GM19240 (cell line): Measurements from ENCODE around the gene PNKD.

Source experiments
- DNase-seq: peaks from one replicate; pipeline ENCODE4 v3.0.0; 2011; ENCODE audit warnings: low spot score; ENCODE audit not compliant: insufficient read length

The PNKD gene

DNA sequence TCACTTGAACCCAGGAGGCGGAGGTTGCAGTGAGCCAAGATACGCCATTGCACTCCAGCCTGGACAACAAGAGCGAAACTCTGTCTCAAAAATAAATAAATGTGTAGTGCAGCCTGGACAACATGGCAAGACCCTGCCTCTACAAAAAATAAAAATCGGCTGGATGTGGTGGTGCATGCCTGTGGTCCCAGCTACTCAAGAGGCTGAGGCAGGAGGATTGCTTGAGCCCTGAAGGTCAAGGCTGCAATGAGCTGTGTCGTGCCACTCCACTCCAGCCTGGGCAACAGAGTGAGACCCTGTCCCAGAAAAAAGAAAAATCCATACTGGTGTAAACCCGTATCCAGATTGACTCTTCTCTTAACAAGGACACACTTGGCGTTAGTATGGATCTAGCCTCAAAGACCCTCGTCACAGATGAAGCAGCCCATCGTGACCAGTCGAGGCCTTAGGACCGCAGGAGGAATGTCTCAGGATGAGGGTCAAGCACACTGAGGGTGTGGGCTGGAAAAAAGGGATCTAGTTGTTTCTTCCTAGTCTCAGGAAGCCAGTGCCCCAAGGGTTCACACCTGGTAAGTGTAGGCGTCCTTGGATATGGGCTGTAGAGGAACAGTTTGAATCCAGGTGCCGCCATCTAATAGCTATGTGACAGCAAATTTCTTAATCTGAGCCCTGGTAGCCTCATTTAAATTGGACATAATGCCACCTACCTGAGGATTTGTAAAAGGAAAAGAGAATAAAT, 13.5 kb upstream of the PNKD start:
- no peak for DNase-seq

DNA sequence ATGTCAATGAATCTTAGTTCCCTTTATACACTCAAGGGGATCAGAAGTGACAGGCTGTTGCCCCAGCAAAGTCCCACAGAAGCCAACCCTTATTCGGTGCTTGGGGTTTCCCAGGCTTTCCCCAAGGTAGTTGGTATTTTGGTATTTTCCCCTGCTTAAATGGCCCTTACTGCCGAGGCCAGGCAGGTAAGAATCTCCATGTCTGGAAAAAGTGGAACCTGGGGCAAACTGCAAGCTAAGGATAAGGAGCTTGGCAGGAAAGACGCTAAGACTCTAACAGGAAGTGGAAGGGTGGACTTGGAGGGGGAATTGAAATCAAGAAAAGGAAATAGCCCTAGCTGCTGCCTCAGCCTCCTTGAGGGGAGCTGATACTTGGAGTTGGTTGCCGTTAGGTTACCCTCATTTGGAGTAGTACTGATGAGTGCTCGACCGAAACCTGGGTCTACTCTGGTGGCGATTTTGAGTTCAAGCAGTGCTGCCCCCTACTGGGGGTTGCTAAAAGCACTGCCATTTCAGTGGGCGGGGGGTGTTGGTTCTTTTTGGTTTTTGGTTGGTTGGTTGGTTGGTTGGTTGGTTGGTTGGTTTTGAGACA, 12.8 kb upstream of the PNKD start:
- peak; percentile 77 for DNase-seq

DNA sequence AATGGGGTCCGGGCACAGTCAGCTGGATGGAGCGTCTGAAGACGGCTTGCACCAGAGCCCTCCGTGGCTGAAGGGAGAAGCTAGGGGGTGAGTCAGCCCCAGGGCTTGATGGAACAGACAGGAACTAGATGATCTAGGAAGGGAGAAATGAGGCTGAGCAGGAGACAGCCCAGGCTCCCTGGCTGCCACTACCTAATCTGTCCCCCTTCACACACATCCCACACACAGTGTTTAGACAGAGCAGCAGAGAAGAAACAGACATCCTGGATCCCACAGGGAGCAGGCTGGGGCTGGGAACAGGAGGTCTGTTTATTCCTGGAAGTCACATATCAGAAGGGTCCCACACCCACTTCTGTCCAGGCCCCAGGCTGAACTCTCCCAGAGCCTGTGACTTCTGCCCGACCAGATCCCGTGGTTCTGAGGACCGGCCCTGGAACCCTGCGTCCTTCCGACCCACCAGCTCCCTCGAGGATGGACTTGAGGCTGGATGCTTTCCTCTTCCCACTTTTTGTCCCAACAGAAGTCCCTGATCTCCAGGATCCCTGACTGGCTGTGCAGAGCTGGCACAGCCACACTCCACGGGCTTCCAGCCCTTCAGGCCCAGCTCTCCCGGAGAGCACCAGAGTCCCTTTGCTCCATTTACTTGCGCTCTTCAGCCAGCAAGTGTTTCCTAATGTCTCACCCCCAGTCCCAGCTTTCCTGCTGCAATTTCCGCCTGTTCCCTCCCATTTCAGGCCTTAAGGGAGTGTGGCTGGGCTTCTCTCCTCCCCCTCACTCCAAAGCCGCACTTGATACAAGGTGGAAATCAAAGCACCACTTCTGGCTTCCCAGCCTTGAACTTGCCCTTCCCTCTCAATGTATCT, 11.0 kb upstream of the PNKD start:
- DNase-seq = no peak

DNA sequence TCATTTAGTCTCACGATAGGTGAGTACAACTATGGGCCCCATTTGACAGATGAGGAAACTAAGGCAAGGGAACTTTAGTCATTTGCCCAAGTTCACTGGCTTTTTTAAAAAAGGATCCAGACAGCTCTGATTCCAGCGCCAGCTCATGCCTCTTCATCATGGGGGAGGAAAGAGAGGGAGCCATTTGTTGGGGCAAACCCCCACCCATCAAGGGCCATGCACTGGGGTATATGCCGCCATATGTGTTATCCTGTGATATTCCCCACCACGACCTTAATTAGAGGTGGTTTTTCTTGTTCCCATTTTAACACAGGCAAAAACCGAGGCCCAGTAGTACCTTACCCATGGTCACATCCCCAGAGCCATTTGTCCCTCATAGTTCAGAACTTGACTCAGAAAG, 10.2 kb upstream of the PNKD start:
- DNase-seq = no peak

DNA sequence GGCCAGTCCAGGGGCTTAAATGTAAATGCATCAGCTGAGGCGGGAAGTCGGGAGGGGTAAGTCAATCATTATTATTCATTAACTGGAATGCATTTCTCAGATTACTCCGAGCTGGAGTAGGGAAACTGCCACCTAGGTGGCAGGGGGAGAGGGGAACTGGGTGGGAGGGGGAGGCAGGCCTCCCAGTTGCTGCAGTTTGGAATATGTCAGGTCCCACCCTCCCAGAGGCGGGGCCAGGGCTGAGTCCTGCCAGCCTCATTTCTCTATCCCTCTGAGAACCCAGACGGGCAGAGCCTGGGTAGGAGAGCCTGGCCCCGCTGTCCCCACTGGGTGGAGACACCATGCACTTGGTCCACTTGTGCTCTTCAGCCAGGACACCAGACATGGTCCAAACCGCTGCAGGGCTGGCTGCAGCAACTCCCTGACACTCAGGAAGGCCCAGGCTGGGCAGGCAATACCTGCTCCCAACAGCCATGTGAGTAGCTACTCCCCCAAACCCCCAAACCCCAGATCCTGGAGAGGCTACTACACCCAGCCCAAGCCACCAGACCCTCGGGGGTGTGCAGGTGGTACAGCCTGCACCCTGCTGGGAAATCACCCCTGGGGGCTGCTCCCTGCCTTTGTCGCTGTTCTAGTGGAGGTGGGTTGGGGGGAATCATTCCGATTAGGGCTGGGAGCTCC, 9.4 kb upstream of the PNKD start, which contains the start of gene GPBAR1:
Gene GPBAR1, plus strand, starts transcription at position 274 of the 681 bp plus-strand sequence. CDS start 1,710 bp downstream, outside the sequence.
- DNase-seq = no peak

DNA sequence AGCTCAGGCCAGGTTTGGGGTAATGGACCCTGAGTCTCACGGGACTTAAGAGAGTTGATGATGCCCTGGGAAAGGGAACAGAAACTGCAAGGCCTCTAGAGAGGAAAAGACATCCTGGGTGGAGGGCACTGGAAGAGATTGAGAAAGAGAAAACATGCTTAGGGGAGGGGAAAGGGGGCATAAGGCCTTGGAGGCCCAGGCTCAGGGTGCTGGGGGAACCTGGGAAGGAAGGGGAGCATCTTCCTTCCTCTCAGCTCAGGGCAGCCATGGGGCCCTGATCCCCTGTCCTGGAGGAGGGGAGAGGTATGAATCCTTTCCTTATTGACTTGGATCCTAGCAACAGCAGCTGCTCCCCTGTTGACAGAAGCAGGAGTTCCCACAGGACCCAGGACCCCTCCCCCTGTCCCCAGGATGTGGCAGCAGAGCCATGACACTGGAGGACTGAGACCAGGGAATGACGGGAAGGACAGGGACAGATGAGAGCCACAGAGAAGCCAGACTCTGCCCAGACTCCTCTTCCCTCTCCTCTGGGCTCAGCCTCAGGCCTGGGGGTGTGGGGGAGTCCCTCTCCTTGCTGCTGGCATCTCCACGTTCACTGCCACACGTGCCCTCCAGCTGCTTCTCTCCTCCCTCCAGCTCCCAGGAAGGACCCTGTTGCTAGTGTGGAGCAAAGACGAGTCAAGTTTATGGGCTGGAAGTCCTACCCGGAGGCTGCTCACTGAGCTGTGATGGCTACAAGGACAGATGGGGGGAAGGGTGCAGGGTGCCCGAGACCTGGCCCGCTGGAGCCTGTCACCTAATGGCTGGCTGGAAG, 8.7 kb upstream of the PNKD start:
- no peak for DNase-seq

DNA sequence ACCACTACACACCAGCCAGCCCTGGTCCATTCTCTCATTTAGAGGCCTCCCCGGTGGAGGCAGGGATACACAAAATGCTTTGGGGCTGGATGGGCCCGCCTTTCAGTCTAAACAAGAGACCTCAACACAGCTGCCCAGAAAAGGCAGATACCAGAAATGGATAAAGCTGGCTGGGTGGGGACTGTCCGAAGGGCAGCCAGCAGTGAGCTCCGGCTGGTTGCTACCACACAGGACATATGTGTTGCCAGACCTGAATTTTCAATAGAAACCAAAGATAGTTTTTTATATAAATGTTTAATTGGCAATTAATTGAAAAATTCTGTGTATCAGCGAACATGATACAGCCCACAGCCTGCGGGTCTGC, 8.1 kb upstream of the PNKD start:
- DNase-seq = no peak

DNA sequence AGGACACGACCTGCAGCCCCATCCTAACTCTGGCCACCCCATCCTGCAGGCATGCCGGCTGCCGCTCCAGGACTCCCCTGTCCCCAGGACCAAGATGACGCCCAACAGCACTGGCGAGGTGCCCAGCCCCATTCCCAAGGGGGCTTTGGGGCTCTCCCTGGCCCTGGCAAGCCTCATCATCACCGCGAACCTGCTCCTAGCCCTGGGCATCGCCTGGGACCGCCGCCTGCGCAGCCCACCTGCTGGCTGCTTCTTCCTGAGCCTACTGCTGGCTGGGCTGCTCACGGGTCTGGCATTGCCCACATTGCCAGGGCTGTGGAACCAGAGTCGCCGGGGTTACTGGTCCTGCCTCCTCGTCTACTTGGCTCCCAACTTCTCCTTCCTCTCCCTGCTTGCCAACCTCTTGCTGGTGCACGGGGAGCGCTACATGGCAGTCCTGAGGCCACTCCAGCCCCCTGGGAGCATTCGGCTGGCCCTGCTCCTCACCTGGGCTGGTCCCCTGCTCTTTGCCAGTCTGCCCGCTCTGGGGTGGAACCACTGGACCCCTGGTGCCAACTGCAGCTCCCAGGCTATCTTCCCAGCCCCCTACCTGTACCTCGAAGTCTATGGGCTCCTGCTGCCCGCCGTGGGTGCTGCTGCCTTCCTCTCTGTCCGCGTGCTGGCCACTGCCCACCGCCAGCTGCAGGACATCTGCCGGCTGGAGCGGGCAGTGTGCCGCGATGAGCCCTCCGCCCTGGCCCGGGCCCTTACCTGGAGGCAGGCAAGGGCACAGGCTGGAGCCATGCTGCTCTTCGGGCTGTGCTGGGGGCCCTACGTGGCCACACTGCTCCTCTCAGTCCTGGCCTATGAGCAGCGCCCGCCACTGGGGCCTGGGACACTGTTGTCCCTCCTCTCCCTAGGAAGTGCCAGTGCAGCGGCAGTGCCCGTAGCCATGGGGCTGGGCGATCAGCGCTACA, 7.4 kb upstream of the PNKD start:
- no peak for DNase-seq

DNA sequence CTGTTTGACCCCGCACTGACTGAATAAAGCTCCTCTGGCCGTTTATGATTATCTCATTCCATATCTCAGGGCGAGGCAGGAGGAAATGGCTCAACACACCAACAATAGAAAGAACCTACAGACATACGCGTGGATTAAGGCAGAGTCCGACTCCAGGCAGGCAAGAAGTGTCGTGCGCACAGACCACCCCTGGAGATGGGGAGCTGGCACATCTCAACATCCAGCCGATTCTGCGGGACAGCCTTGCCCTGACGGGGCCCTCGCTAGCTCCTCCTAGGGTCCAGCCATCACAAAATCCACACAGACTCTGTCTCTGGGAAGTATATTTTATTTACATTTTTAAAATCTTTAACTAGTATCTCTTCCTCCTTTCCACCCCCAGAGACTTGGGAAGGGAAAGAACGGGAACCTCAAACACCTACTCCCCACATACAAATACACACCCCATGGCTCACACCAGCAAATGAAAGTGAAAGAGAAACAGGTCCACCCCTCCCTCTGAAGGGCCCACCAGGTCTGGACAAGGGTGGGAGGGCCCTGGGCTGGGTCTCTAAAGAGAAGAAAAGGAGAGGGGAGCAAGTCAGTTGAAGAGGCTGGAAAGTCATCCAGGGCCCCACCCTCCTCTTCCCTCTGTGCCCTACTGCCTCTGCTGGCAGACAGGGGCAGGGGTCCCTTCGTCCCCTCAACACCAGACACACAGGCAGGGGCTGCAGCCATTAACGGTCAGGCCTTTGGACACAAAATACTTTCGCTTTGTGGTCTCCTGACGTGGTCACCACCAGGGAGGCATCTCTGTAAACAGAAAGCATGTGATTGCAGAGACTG, 6.3 kb upstream of the PNKD start:
- DNase-seq = no peak

DNA sequence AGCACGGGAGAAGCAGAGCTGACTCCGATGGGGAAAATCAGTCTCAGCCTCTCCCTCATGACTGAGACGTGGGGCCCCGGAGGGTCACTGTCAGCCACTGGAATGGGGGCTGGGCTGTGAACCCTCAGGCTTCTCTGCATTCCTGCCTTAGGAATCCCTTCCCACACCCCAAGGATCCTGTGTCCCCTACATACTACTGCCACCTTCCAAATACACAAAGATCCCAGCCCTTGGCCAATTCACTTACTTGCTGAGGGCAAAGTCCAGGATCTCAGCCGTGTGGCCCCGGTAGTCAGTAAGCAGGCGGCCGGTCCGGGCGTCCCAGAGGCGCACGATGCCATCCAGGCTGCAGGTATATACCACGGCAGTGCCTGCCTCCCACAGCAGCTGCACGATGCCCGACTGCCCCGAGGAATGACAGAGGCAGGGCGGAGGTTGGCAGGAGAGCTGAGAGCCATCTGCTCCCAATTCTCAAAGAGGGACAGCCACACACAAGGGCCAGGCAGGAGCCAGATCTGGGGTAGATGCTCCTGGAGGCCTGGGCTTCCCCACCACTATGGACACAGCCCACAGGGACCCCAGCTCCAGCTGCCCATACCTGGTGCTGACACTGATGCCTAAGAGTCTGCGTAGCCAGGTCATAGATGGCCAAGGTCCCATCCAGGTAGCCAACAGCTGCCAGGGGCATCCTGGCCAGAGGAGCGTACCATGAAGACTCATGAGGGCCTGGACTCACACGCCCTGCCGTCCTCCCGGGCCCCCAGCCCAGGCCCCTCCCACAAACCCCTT, 5.4 kb upstream of the PNKD start:
- no peak for DNase-seq

DNA sequence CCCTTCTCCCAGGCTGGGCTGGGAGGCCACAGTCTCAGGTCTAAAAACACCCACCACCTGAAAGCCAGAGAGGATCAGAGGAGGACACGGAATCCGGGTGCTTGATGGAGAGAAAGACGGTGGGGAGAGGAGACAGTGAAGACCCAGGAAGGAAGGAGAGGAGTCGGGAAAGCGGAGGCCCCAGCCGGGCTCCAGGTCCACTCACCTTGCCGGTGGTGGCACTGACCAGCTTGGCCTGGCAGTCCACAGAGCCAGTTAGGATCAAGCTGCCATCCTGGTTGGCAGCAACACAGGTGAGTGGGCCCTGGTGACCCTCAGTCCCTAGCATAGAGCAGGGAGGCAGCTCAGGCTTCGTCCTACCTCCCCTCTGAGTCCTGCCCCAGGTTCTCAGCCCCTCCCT, 4.7 kb upstream of the PNKD start:
- DNase-seq = no peak

DNA sequence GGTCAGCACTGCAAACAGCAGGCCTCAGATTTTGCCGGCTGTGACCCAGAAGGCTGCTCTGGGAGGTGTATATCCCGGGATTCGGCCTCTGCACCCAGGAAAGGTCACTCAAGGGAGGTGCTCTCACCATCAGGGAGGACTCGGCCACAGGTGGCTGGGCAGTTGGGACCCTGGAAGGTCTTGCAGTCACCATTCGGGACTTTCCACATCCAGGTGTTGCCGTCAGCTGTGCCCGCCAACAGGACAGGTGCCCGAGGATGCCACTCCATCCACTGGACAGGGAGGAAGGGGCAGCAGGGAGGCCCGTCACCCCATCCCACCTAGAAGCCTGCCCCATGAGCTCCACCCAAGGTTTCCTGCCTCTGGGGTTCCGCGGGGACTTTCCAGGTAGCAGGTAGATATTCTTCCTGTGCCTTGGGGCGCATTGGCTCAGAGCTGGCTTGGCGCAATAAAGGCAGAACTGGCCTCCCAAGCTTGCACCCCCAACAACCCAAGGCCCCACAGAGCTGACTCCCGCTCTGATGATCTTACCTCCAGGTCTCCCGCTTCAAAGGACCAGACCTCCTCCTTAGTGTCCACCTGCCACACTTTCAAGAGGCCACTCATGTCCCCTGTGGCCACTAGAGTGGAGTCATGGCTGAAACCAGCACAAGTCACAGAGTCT, 3.9 kb upstream of the PNKD start:
- DNase-seq = no peak

DNA sequence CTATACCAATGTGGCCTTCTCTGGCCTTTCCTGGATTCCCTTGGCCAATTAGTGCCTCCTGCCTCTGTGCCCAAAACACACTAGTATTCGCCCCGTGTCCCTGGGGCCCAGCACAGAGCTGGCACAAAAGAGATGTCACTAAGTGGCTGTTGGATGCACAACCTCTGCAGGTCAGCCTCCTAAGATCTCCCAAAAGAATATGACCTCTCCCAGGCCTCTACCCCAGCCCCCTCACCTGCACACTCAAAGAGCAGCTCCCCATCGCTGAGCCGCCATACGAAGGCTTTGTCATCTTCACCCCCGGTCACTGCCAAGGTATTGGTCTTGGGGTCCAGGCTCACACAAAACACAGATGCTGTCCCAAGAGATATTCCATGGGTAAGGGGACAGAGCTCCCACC, 3.1 kb upstream of the PNKD start:
- no peak for DNase-seq

DNA sequence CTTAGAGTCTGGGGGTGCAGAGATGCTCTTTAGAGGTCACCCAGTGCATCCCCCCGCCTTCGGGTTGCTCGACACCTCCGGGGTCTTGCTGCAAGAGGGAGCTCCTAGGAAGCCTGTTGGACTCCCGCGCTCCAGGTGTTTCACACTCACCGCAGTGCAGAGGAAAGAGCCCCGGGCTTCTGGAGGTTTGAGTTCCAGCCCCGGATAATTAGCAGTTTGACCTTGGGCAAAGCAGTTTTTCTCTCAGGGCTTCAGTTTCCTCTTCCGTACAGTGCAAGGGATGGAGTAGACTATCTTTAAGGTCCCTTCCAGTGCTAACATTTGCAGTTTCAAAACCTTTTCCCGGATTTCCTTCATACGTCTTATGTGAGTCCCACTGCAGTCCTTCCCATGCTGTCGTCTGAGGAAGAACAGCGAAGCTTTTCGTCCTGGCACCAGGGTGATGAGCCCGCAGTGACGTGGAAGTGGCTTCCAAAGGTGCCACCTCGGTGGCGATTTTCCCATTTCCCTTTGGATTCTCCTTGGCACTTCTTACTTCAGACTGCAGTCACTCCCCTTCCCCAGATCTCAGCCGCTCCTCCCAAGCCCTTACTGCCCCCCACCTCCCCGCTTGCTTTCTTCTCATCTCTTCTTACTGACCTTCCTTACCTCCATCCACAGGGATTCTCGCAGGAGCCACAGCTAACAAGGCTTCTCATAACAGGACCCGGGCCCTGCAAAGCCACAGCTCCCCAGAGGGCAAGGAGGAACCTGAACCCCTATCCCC, 585 bp downstream of the PNKD start:
- no peak for DNase-seq

DNA sequence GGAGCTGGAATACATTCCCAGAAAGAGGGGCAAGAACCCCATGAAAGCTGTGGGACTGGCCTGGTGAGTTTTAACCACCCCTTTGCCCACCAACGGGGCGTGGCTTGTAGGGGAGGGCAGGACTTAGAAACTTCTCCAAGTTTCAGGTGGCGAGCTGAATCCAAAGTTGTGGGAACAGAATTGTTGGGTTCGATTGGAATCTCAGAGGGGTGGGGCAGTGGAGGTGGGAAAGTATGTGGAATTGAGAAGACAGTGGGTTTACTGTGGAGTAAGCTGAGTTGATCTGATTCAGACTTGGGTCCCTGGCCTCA, 1.1 kb downstream of the PNKD start:
- DNase-seq = no peak

DNA sequence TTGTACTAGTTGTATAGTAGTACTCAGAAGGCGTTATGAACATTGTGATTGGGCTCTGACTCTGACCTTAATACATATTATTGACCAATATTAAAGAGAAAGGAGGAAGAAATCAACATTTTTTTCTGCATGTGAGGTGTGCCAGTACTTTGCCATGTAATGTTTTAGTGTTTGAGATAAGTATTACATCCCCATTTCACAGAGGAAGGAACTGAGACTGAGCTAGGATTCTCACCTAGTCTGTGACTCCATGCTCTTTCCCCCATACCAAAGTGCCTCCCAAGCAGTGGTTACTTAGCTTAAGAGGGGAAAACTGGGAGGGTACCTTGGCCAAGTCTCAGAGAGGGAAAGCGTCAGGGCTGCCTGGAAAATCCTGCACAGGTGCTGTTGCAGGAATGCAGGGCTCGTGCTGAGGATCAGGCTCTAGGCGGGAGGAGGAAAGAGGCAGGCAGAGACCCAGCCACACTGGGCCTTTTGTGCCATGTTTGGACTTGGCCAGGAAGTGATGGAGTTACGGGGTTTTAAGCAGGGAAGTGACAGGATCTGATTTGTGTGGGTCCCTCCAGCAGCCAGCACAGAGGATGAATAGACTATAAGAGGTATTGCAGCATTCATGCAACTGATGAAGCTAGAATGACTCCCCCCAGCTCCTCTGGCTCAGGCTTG, 1.7 kb downstream of the PNKD start:
- no peak for DNase-seq
